Adrenal gland (tissue), 12 donors: ENCODE results near the gene ZFHX3. TPM values are rescaled to one million over a fixed set of nuclear protein-coding genes. Genes with fewer than 3 reads are reported as not detected.

Experiments used
- DNase-seq, 7 donors: peaks; one replicate each; pipeline ENCODE4 v3.0.0-alpha.2; 2019 to 2020
- H3K27ac ChIP-seq, 5 donors: fragments of 200-600 bp; sonication (generic) in 4 of 5; 1 replicate in 3 of 5; 2 replicates in 2 of 5; pipeline versions ENCODE4 v1.5.1 to v1.8.0; 2016 to 2020; ENCODE audit warnings: mild to moderate bottlenecking in 1 of 5
- H3K27me3 ChIP-seq: fragments of 200-600 bp; 2 replicates; pipeline ENCODE4 v1.8.0; 2021
- H3K36me3 ChIP-seq, 2 donors: fragments of 200-600 bp; replicated peaks in 1 of 2; 1 replicate in 1 of 2; 2 replicates in 1 of 2; pipeline versions ENCODE4 v1.5.1 to v1.8.0; 2018 to 2022
- H3K4me1 ChIP-seq, 2 donors: fragments of 200-600 bp; replicated peaks in 1 of 2; 1 replicate in 1 of 2; 2 replicates in 1 of 2; pipeline versions ENCODE4 v1.5.1 to v1.8.0; 2018 to 2021
- H3K4me3 ChIP-seq, 4 donors: fragments of 200-600 bp; sonication (generic) in 3 of 4; one replicate each; pipeline ENCODE4 v1.5.1; 2016 to 2018
- H3K9me3 ChIP-seq, 3 donors: fragments of 200-600 bp; sonication (generic) in 1 of 3; replicated peaks in 1 of 3; 1 replicate in 2 of 3; 2 replicates in 1 of 3; pipeline versions ENCODE4 v1.5.1 to v1.8.0; 2016 to 2021
- CTCF ChIP-seq, 6 experiments: fragments of 450-650 bp in 4 of 6; fragments of 200-600 bp in 2 of 6; sonication (generic) in 1 of 6; IDR thresholded peaks; 1 replicate in 5 of 6; 2 replicates in 1 of 6; pipeline versions ENCODE4 v1.5.1 to v1.8.0; 2016 to 2021; ENCODE audit warnings: antibody characterized with exemption in 6 of 6, mild to moderate bottlenecking in 2 of 6, moderate library complexity in 1 of 6
- POLR2A ChIP-seq, 2 donors: fragments of 450-650 bp; IDR thresholded peaks; one replicate each; pipeline ENCODE4 v1.6.1; 2017; ENCODE audit warnings: antibody characterized with exemption in 2 of 2, mild to moderate bottlenecking in 2 of 2, moderate library complexity in 1 of 2
- WGBS, 4 donors: extraction: QIAGEN DNeasy Blood & Tissue Kit in 2 of 4; methylation state at CpG; one replicate each; pipeline versions ENCODE4 v1.1.5 to v1.1.7; 2013 to 2017; 5-methylcytosine and 5-hydroxymethylcytosine counted together
- intact Hi-C, 2 donors: fragments of 100-400 bp; cut with DNase I; formaldehyde crosslinking; loops; one replicate each; pipeline versions ENCODE4 v1.14.1 to v1.15.0; 2022 to 2023
- polyA plus RNA-seq, 3 donors: library from polyadenylated mRNA; stranded (reverse); fragments of 200-250 nt in 2 of 3; fragments of 350-450 nt in 1 of 3; fragmentation: Illumina TruSeq in 1 of 3; extraction: RNeasy Lipid Tissue Mini Kit (QIAGEN cat#74804) in 1 of 3; gene quantifications; one replicate each; pipeline ENCODE4 v1.2.3, GENCODE V29; 2013 to 2014
- total RNA-seq, 9 donors: library from RNA; depleted of rRNA in 4 of 9; stranded (reverse); fragments of >200 nt in 4 of 9; fragments of 120-200 nt in 1 of 9; fragmentation: NEBNext Ultra II Directional in 1 of 9; extraction: Animal tissue kit (Norgen Biotek cat#: 25700) in 1 of 9; gene quantifications; one replicate each; pipeline versions ENCODE4 v1.1.0 to v1.2.4, GENCODE V29; 2013 to 2023
- donor health status: healthy with polysubstance abuse.
- donor health status: Bipolar disorder and iron deficiency.
- donor health status: DM: yes; HTN: yes; CAD: no.
- donor health status: DM: no; HTN: no; CAD: no.
- donor health status: DM: no; HTN: no; CAD: no.
- donor health status: DM: yes; HTN: yes; CAD: no.

The ZFHX3 gene
- total and polyA plus RNA-seq, 12 donors: 2.4 to 31.6 (median 19.3) TPM

GRCh38 chr16:72844225-72844920 is 203.6 kb downstream of the ZFHX3 start:
- no peak for DNase-seq
- intact Hi-C loops: loop anchor here in 1 of 2 donors (10.0 kb wide), 1 partner anchor 110 kb away; no protein-coding TSS in a partner anchor
- Histone ChIP-seq H3K36me3 (no peaks in the 10 kb centered on the region), H3K9me3 (no peaks in the 10 kb centered on the region), H3K4me3 (no peak overlapping the region), H3K4me1 (peaks cover 14 to 45% of the 10 kb centered on the region in 2 donors), H3K27me3 (no peaks in the 10 kb centered on the region), H3K27ac (no peak overlapping the region)
- no peak for TF ChIP-seq POLR2A (IDR thresholded peaks at IDR 0.05)
- TF ChIP-seq CTCF (IDR thresholded peaks at IDR 0.05): no peak
- 73 to 86% (median 78%) methylated on average over 11 of the region's 11 CpGs for WGBS, 4 donors

GRCh38 chr16:72841506-72841905 is 206.4 kb downstream of the ZFHX3 start:
- intact Hi-C loops: loop anchor here in 1 of 2 donors (10.0 kb wide), 1 partner anchor 113 kb away; no protein-coding TSS in a partner anchor
- no peaks in the 10 kb centered on the region for H3K36me3 ChIP-seq
- H3K27ac ChIP-seq: no peak overlapping the region
- no peak for DNase-seq
- peaks cover 0 to 17% of the 10 kb centered on the region in 2 donors for H3K4me1 ChIP-seq
- WGBS, 4 donors: 76 to 82% (median 77%) methylated on average over 3 of the region's 3 CpGs
- no peak for TF ChIP-seq POLR2A (IDR thresholded peaks at IDR 0.05)
- TF ChIP-seq CTCF (IDR thresholded peaks at IDR 0.05): no peak
- H3K9me3 ChIP-seq: no peaks in the 10 kb centered on the region
- H3K4me3 ChIP-seq: no peak overlapping the region
- H3K27me3 ChIP-seq: no peaks in the 10 kb centered on the region

GRCh38 chr16:72840631-72841381 is 207.1 kb downstream of the ZFHX3 start:
- H3K36me3 ChIP-seq: no peaks in the 10 kb centered on the region
- no peak for DNase-seq
- H3K9me3 ChIP-seq: no peaks in the 10 kb centered on the region
- 71 to 79% (median 75%) methylated on average over 11 of the region's 11 CpGs for WGBS, 4 donors
- intact Hi-C loops: loop anchor here in 1 of 2 donors (10.0 kb wide), 1 partner anchor 114 kb away; no protein-coding TSS in a partner anchor
- no peak overlapping the region for H3K4me3 ChIP-seq
- peaks cover 0 to 15% of the 10 kb centered on the region in 2 donors for H3K4me1 ChIP-seq
- H3K27ac ChIP-seq: no peak overlapping the region
- no peak for TF ChIP-seq CTCF (IDR thresholded peaks at IDR 0.05)
- no peak for TF ChIP-seq POLR2A (IDR thresholded peaks at IDR 0.05)
- H3K27me3 ChIP-seq: no peaks in the 10 kb centered on the region

GRCh38 chr16:72838951-72839350 is 209.0 kb downstream of the ZFHX3 start:
- 95 to 97% (median 96%) methylated on average over 13 of the region's 13 CpGs for WGBS, 4 donors
- no peak overlapping the region for H3K4me3 ChIP-seq
- H3K27ac ChIP-seq: no peak overlapping the region
- no peak for DNase-seq
- intact Hi-C loops: loop anchor here (10.0 kb wide), 2 partner anchors 206 to 356 kb away; partner anchors contain the start of gene ZFHX3 (in 2 of the 2)
- H3K4me1 ChIP-seq: peaks cover 0 to 12% of the 10 kb centered on the region in 2 donors
- TF ChIP-seq CTCF (IDR thresholded peaks at IDR 0.05): no peak
- no peak for TF ChIP-seq POLR2A (IDR thresholded peaks at IDR 0.05)
- H3K36me3 ChIP-seq: no peaks in the 10 kb centered on the region
- no peaks in the 10 kb centered on the region for H3K9me3 ChIP-seq
- no peaks in the 10 kb centered on the region for H3K27me3 ChIP-seq
